Activated naive CD4-positive, alpha-beta T cell treated with anti-CD3 and anti-CD28 coated beads, Interleukin-2, amount 50 U/mL, for 72 hours (primary cell): ENCODE data around the gene GLCCI1. TPM values are rescaled to one million over a fixed set of nuclear protein-coding genes. Genes with fewer than 3 reads are reported as not detected.

Experiments
- ATAC-seq, 2 donors: fragments of 150-1000 bp; cut with Tn5 transposase; 2 replicates each; pipeline ENCODE4 v1.10.0; 2021; ENCODE audit warnings: mild to moderate bottlenecking in 2 of 2, moderate library complexity in 2 of 2
- DNase-seq, 2 donors: peaks; one replicate each; pipeline ENCODE4 v3.0.0; 2021 to 2022; ENCODE audit warnings: low spot score in 2 of 2
- H3K27ac Mint-ChIP-seq, 2 donors: one replicate each; pipeline ENCODE4 v1.8.0; 2022; ENCODE audit warnings: mild to moderate bottlenecking in 2 of 2, mixed read lengths in 2 of 2
- H3K36me3 Mint-ChIP-seq, 2 donors: one replicate each; pipeline ENCODE4 v1.8.0; 2022; ENCODE audit warnings: mixed read lengths in 2 of 2
- H3K9me3 Mint-ChIP-seq, 2 donors: one replicate each; pipeline ENCODE4 v1.8.0; 2022; ENCODE audit warnings: mixed read lengths in 2 of 2
- total RNA-seq, 2 donors: library from RNA; stranded (reverse); gene quantifications; one replicate each; pipeline ENCODE4 v1.2.3, GENCODE V29; 2022

Gene GLCCI1
- total RNA-seq, 2 donors from 2014 or later, result 16.7 to 20.9 TPM

- H3K9me3 Mint-ChIP-seq, result peaks cover 0 to 22% of the 10 kb centered on the region in 2 donors
- H3K36me3 Mint-ChIP-seq, result peaks cover 10 to 28% of the 10 kb centered on the region in 2 donors
- ATAC-seq (no peak), DNase-seq (no peak)
- no peak overlapping the region for H3K27ac Mint-ChIP-seq
Measured at GRCh38 chr7:8119262-8119661, 150.7 kb downstream of the GLCCI1 start.

- H3K27ac Mint-ChIP-seq, result peak overlapping the region in 1 of 2 donors; percentile 39
- no peak for ATAC-seq
- DNase-seq, result no peak
- H3K9me3 Mint-ChIP-seq, result peaks cover 0 to 13% of the 10 kb centered on the region in 2 donors
- H3K36me3 Mint-ChIP-seq, result peaks cover 4 to 22% of the 10 kb centered on the region in 2 donors
Measured at GRCh38 chr7:8120390-8121058, 151.9 kb downstream of the GLCCI1 start.

GRCh38 chr7:8121243-8121642 lies 152.6 kb downstream of the GLCCI1 start:
- ATAC-seq (no peak), DNase-seq (no peak)
- peaks cover 0 to 16% of the 10 kb centered on the region in 2 donors for H3K36me3 Mint-ChIP-seq
- H3K27ac Mint-ChIP-seq, result peak overlapping the region in 1 of 2 donors; percentile 39
- H3K9me3 Mint-ChIP-seq, result peaks cover 0 to 8% of the 10 kb centered on the region in 2 donors

DNA sequence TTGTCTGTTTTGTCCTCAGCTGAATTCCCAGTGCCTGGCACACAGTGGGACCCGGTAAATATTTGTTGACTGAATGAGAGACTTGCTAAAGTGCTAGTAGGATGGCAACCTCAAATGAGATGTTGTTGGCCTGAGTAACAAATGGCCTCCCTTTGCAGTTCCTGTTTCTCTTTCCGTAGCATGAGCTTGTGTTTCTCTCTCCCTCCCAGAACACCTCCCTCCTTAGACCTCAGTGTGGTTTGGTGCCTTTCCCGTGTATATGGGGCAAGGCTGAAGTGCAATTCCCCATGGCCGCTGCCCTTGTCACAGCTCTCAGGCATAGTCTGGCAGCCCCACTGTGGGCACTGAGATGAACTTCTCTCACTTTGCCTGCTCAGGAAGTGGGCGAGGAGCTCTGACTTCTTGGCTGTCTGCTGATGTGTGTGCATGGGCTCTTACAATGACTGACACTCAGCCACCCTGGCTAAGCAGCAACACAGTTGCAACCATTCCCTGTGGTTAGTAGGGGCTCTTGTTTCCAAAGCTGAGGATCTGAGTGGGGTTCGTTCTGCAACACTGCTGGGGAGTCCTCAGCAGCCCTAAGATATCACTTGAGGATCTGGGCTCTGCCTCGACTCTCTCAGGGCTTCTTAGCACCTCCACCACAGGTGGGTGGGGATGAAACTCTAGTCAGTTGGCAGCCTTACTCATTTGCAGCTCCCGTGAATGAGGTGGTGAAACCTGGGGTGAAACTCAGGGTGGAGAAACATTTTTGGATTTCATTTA lies 157.3 kb downstream of the GLCCI1 start:
- peak overlapping the region; percentile 90 to 94 for H3K27ac Mint-ChIP-seq

DNA sequence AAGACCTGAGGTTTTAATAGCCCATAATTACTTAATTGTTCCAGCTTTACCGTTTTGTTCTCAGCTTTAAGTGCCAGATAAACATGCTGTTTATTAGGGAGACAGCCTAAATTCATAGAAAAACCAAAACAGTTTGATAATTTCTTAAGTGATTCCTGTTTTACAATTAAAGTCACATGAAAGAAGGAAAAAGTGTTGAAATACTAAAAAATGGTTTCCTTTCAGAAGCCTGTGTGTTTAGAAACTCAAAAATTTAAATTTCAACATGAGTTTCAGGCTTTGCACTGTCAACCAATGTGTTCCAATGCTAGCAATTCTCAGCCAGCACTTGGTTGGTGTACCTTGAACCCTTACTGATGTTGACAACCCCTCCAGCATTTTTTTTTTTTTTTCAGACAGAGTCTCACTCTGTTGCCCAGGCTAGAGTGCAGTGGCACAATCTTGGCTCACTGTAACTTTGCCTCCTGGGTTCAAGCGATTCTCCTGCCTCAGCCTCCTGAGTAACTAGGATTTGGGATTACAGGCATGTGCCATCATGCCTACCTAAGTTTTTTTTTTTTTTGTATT lies 158.1 kb downstream of the GLCCI1 start:
- Mint-ChIP-seq H3K9me3 (no peaks in the 10 kb centered on the region), H3K27ac (peak overlapping the region; percentile 90 to 94), H3K36me3 (peaks cover 0 to 7% of the 10 kb centered on the region in 2 donors)
- DNase-seq (no peak), ATAC-seq (no peak)

More for the DNA sequence above, 157.3 kb downstream of the GLCCI1 start:
- H3K9me3 Mint-ChIP-seq, result no peaks in the 10 kb centered on the region
- peak; percentile 89 to 93 for ATAC-seq
- H3K36me3 Mint-ChIP-seq, result peaks cover 0 to 7% of the 10 kb centered on the region in 2 donors
- peak; percentile 69 to 85 for DNase-seq

- Mint-ChIP-seq H3K27ac (no peak overlapping the region), H3K9me3 (peaks cover 0 to 4% of the 10 kb centered on the region in 2 donors), H3K36me3 (peaks cover 0 to 7% of the 10 kb centered on the region in 2 donors)
- DNase-seq (no peak), ATAC-seq (no peak)
Measured at GRCh38 chr7:8128449-8129317, 160.1 kb downstream of the GLCCI1 start.

- no peak for DNase-seq
- Mint-ChIP-seq H3K36me3 (peaks cover 0 to 7% of the 10 kb centered on the region in 2 donors), H3K9me3 (peaks cover 0 to 4% of the 10 kb centered on the region in 2 donors), H3K27ac (no peak overlapping the region)
- no peak for ATAC-seq
Measured at GRCh38 chr7:8129318-8129659, 160.7 kb downstream of the GLCCI1 start.

GRCh38 chr7:8130663-8131062 lies 162.1 kb downstream of the GLCCI1 start:
- ATAC-seq, result no peak

GRCh38 chr7:8131694-8132605 lies 163.4 kb downstream of the GLCCI1 start:
- Mint-ChIP-seq H3K36me3 (no peaks in the 10 kb centered on the region), H3K27ac (peak overlapping the region; percentile 4 to 32), H3K9me3 (peaks cover 0 to 4% of the 10 kb centered on the region in 2 donors)
- ATAC-seq, result peak in 1 of 2 donors; percentile 9
- DNase-seq, result no peak

More at GRCh38 chr7:8130663-8131062, 162.1 kb downstream of the GLCCI1 start:
- Mint-ChIP-seq H3K9me3 (peaks cover 0 to 4% of the 10 kb centered on the region in 2 donors), H3K27ac (no peak overlapping the region), H3K36me3 (no peaks in the 10 kb centered on the region)
- DNase-seq, result no peak

GRCh38 chr7:8133188-8133848 lies 164.7 kb downstream of the GLCCI1 start:
- peaks cover 0 to 4% of the 10 kb centered on the region in 2 donors for H3K9me3 Mint-ChIP-seq
- ATAC-seq, result no peak
- no peak overlapping the region for H3K27ac Mint-ChIP-seq
- H3K36me3 Mint-ChIP-seq, result no peaks in the 10 kb centered on the region
- no peak for DNase-seq

DNA sequence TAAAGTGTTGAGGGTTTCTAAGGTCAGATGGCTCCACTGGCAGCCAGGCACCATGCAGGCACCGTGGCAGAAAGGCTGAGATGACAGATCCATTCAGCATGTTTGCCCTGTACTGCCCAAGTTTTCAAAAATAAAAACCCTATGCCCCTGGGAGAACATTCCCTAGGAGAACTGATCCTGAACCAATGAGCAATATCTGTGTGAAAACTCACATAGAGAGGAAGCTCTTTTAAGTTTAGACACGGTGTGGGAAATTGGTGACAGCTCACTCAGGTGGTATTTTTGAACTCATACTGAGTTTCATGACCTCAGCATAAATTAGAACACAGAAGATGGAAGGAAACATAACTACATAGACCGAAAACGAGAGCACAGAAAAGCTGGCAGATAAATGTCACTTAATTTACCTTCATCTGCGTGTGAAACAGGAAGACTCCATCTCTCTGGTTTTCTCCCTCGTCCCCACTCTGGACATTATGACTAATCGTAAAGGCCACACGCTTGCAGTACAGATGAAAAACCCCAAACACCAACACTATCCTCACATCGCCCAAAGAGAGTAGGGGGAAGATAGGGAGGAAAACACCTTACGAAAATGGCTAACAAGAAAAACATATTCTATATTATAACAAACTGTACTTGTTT lies 165.6 kb downstream of the GLCCI1 start:
- peak; percentile 87 to 91 for ATAC-seq
- Mint-ChIP-seq H3K36me3 (no peaks in the 10 kb centered on the region), H3K27ac (peak overlapping the region; percentile 24 to 73), H3K9me3 (peaks cover 0 to 4% of the 10 kb centered on the region in 2 donors)
- peak; percentile 39 to 64 for DNase-seq

- no peaks in the 10 kb centered on the region for H3K36me3 Mint-ChIP-seq
- peak; percentile 23 to 59 for ATAC-seq
- no peak for DNase-seq
- no peak overlapping the region for H3K27ac Mint-ChIP-seq
- peaks cover 0 to 4% of the 10 kb centered on the region in 2 donors for H3K9me3 Mint-ChIP-seq
Measured at GRCh38 chr7:8135417-8135816, 166.8 kb downstream of the GLCCI1 start.

DNA sequence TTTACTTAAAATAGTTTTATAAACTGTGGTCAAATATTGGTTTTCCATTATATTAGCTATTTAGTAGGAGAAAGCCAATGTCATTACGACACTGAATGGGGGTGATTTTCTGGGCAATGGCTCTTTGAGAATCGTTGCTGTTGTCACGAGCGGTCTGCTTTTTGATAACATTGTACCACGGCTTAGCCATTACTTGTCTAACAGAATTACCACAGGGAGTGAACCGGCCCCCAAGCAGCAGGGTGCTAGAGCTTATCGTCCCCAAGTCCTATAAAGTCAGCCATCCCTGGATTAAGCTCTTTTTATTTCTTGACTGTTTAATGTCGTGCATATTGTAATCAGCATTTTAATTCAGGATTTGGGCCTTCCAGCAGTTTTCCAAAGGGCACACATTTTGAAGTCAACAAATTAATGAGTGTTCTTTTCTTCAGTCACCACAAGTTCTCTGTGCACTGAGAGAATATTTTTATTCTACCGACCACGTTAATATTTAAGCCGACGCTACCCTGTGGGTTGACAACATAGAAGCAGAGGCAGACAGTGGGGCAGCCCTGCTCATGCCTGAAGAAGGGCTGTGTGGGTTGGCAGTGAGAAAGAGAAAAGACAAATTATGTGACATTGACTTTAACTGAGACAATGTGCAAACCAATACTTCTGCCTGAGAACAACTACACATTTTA lies 167.6 kb downstream of the GLCCI1 start:
- Mint-ChIP-seq H3K27ac (no peak overlapping the region), H3K36me3 (no peaks in the 10 kb centered on the region), H3K9me3 (peaks cover 0 to 4% of the 10 kb centered on the region in 2 donors)
- ATAC-seq (no peak), DNase-seq (no peak)
